GM12873 (cell line): ENCODE data around the gene PPP2R5E.

ENCODE experiments used
- TF ChIP-seq, protein P1 (sequence below): IDR thresholded peaks from 2 replicates; pipeline ENCODE4 v1.5.1; 2012; ENCODE audit warnings: low read depth, mild to moderate bottlenecking, moderate library complexity, low read length, control low read depth; ENCODE audit not compliant: insufficient read depth; ENCODE audit errors: missing control alignments

Gene PPP2R5E

DNA sequence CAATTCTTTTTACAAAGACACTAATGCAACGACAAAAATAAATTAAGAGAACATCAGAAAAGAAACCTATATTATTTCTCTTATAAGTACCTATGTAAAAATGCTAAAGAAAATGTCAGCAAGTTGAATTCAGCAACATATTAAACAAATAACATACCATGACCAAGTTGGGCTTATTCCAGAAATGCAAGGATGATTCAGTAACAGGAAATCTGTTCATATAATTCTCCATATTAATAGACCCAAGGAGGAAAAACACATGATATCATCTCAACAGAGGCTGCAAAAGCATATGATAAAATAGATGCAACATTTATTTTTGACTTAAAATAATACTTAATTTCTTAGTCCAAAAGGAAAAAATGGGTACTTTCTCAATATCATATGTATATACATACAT, 199.3 kb downstream of the PPP2R5E start:
- TF ChIP-seq, protein P1, sequence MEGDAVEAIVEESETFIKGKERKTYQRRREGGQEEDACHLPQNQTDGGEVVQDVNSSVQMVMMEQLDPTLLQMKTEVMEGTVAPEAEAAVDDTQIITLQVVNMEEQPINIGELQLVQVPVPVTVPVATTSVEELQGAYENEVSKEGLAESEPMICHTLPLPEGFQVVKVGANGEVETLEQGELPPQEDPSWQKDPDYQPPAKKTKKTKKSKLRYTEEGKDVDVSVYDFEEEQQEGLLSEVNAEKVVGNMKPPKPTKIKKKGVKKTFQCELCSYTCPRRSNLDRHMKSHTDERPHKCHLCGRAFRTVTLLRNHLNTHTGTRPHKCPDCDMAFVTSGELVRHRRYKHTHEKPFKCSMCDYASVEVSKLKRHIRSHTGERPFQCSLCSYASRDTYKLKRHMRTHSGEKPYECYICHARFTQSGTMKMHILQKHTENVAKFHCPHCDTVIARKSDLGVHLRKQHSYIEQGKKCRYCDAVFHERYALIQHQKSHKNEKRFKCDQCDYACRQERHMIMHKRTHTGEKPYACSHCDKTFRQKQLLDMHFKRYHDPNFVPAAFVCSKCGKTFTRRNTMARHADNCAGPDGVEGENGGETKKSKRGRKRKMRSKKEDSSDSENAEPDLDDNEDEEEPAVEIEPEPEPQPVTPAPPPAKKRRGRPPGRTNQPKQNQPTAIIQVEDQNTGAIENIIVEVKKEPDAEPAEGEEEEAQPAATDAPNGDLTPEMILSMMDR: no peak

DNA sequence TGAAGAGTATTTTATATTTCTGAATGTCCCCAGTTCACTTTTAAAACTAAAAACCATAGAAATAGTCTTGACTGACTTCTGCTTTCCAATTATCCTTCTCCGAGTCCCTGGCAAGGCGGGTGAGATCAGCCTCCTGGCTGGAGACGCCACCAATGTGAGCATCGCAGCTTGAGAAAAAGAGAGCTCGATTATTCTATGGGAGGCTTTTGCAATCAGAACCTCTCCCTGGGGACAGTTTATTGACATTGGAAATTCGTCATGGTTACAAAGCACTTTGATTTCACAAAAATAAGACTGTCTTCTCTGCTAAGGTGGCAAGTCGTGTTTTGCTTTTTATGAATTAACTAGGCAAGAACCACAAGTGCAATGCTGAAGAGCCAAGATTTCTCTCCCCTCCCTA, 200.8 kb downstream of the PPP2R5E start:
- TF ChIP-seq, protein P1: no peak

DNA sequence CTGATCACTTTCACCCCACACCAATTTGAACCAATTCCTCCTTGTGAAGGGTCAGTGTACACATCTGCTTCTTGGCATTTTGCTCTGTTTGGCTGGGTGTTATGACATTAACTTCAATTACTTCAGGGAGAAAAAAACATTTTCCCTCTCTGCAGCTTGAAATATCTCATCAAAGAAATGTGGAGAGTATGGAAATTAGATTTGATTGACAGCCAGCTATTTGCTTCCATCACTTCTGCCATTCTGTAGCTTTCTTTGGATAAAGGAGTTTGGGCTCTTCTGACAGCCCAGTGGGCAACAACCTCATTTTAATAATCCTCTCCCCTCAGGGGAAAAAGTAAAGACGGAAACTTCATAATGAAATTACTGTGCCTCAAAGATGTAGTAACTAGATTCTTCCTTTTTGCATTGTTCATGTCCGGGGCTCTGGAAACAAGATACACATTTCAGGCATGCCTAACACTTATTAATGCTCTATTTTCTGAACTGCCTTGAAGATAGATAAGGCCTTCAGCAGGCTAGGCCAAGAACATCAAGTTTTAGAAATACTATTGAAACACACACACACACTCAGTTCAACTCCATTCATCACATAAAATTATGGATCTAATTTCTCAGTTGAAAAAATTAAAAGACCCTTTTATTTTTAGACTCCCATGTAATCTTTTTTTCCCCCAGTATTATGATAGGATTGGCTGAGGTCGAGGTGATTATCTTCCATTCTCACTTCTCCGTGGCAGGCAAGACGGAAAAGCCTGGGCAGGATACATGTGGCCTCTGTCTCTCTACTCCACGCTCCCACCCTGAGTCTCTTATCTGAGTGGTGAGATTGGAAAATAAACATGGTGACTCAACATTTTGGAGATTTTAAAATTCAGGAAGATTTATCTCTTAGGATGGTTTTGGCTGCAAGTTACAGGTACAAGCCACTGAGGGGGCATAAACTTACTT, 214.1 kb downstream of the PPP2R5E start:
- TF ChIP-seq, protein P1: no peak

DNA sequence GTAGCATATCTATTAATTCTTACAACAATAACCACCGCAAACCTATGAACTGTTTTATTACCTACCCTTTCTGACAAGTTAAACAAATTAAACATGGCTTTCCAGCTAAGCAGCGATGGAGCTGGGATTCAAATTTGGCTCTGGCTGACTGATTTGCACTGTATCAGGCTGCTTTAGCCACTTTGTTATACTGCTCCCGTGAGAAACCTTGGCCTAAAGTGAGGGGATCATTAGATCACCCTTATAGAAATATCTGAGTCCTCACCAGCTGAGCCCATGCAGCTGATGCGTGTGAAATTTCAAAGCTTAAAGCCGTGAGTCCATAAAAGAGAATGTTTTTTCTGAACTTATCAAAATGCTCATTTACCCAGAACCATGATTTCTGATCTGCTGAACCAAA, 216.3 kb downstream of the PPP2R5E start:
- TF ChIP-seq, protein P1: no peak

DNA sequence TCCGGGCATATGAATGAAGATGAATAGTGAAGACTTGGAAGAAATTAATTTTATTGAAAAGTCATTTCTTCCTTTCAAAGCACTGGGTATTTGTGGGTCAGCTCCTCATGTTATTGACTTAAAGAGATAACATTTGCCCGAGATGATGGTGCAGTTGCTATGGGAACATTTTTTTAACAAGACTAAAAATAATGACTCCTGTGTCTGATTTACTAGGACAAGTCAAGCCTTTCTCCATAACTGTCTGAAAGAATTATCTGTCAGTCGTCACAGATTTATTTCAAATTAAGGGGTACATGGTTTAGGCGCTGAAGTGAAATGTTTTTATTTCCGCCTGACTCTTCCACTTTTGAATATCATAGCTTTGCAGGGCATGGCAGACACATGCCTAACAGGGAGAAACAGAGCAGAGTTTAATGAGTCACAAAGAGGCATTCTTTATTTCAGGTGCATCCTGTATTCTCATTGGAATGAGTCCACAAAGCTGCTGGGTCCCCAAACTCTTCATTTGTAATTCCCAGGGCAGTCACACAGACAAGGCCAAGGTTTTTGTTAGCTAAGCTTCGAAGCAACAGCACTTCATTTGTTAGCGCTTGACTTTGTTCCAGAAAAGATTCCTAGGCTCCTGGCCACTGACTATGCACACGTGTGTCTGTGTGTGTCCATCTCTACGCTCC, 220.1 kb downstream of the PPP2R5E start:
- TF ChIP-seq, protein P1: no peak

DNA sequence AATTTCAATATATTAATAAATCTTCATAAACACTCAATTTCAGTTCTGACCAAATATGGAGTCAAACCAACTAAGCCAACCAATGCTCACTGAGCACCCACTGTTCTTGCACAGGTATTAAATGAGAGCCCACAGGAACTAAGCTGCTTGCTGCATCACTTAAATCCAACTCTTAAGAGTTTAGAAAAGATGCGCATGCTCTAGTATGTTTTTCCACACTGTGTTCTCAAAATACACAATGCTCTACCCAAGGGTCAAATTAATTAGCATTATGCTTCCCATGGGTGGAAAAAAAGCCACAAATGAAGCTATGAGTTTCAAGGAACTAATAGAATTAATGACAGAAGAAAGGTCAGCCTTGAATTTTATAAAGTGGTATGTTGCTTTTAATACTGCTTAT, 220.7 kb downstream of the PPP2R5E start:
- TF ChIP-seq, protein P1: no peak
